ENCODE results near the gene TBC1D21. TPM values are rescaled to one million over a fixed set of nuclear protein-coding genes. Genes with fewer than 3 reads are reported as not detected.
A peak's percentile ranks its signal among the peaks of the same experiment; 100 is the strongest.

Gene TBC1D21
- total RNA-seq, 1 experiment from 2014 or later: not detected

GRCh38 chr15:73856458-73857192 is 16.7 kb upstream of the TBC1D21 start:
- no peak overlapping the region for H3K56ac ChIP-seq (ENCODE audit: insufficient read length, low read depth, low read length)
- H3K4me2 ChIP-seq (ENCODE audit: insufficient read depth, insufficient read length, low read length): no peak overlapping the region
- no peaks in the 10 kb centered on the region for H4K20me1 ChIP-seq (ENCODE audit: control insufficient read depth, insufficient read depth, insufficient read length)
- H3K9me3 ChIP-seq (ENCODE audit: control insufficient read depth, low read depth, low read length): no peaks in the 10 kb centered on the region
- no CpG with 5 or more reads among the region's 14 CpGs for WGBS (ENCODE audit: extremely low coverage, insufficient read length, low lambda C conversion rate)
- no peak overlapping the region for H4K91ac ChIP-seq (ENCODE audit: insufficient read length, low read depth, low read length)
- H3K4me3 Mint-ChIP-seq: no peak overlapping the region; a peak in 1 of 5 replicates
- no peaks in the 10 kb centered on the region for H3K79me1 ChIP-seq (ENCODE audit: insufficient read depth, low read depth, low read length, poor library complexity, severe bottlenecking)
- no peak overlapping the region for H2AFZ ChIP-seq (ENCODE audit: low read length)
- no peak overlapping the region for H2BK20ac ChIP-seq (ENCODE audit: low read depth, low read length, poor library complexity, severe bottlenecking)
- H4K5ac ChIP-seq (ENCODE audit: insufficient read length, low read depth, low read length): no peak overlapping the region
- no peak overlapping the region for H2BK15ac ChIP-seq (ENCODE audit: low read depth, low read length)
- H3K27ac Mint-ChIP-seq: peak overlapping the region in 2 of 3 experiments; percentile 48 to 87; a peak in 2 of 7 replicates
- no peaks in the 10 kb centered on the region for H3K27me3 ChIP-seq (ENCODE audit: insufficient read depth, low read length)
- H3K9me3 Mint-ChIP-seq: no peaks in the 10 kb centered on the region; a peak in 1 of 5 replicates
- peaks cover 11% of the 10 kb centered on the region for H3K27me3 Mint-ChIP-seq (ENCODE audit: low read depth)
- H2AK5ac ChIP-seq (ENCODE audit: insufficient read length, low read length): no peak overlapping the region
- no peak overlapping the region for H3K27ac ChIP-seq (ENCODE audit: insufficient read length, low read depth, low read length)
- H2BK5ac ChIP-seq (ENCODE audit: insufficient read length, low read length): no peak overlapping the region
- no peak for TF ChIP-seq CTCF (conservative IDR thresholded peaks at IDR 0.05)
- no peak overlapping the region for H2BK12ac ChIP-seq (ENCODE audit: insufficient read length, low read depth, low read length)
- H3K4me1 Mint-ChIP-seq: peaks cover 5 to 8% of the 10 kb centered on the region in 2 experiments
- H3K4ac ChIP-seq (ENCODE audit: low read depth, low read length): no peak overlapping the region
- DNase-seq: peak; percentile 31
- no peaks in the 10 kb centered on the region for H3K23me2 ChIP-seq (ENCODE audit: insufficient read length, low read depth, low read length, poor library complexity, severe bottlenecking)
- H3K36me3 Mint-ChIP-seq (ENCODE audit: insufficient read depth in 1 of 3, low read depth in 3 of 3): no peaks in the 10 kb centered on the region; a peak in 2 of 7 replicates
- H3T11ph ChIP-seq (ENCODE audit: low read length): no peak overlapping the region
- H4K8ac ChIP-seq (replicated peaks; ENCODE audit: insufficient read length, low read depth, low read length): no peak overlapping the region
- H3K14ac ChIP-seq (ENCODE audit: insufficient read depth, low read length): no peak overlapping the region
- no peak overlapping the region for H3K23ac ChIP-seq (ENCODE audit: insufficient read length, low read depth, low read length)
- H3K18ac ChIP-seq (ENCODE audit: insufficient read length, low read depth, low read length): no peak overlapping the region
- H3K9ac ChIP-seq (ENCODE audit: extremely low read depth, insufficient read length, low read length): no peak overlapping the region
- H2BK120ac ChIP-seq (ENCODE audit: low read depth, low read length, poor library complexity, severe bottlenecking): no peak overlapping the region
- peaks cover 3% of the 10 kb centered on the region; the same call in 1 of the 2 replicates for H3K4me1 ChIP-seq (ENCODE audit: insufficient read depth, low read length)
- H3K79me2 ChIP-seq (ENCODE audit: insufficient read depth, low read length): no peaks in the 10 kb centered on the region

All from H9 (cell line).